Panc1 (cell line): ENCODE measurements around the gene MYH7B. TPM values are rescaled to one million over a fixed set of nuclear protein-coding genes. Genes with fewer than 3 reads are reported as not detected.

Experiments
- ATAC-seq: fragments of 200-7000 bp; cut with Tn5 transposase; 2 replicates; pipeline ENCODE4 v1.9.1; 2020; ENCODE audit warnings: mild to moderate bottlenecking, moderate library complexity
- BruUV-seq: library from RNA; stranded (reverse); fragments of 400-500 nt; replicated peaks from 2 replicates; lab custom pipeline; 2021; lab: Mats Ljungman, UMichigan
- CTCF ChIA-PET: fragments of 300-600 bp; sonication (Branson Sonifier 250); formaldehyde crosslinking; loops from one replicate; lab custom pipeline; 2022; ENCODE audit warnings: antibody characterized with exemption; lab: Charles Lee
- POLR2A ChIA-PET: fragments of 300-600 bp; sonication (Branson Sonifier 250); formaldehyde crosslinking; loops from one replicate; lab custom pipeline; 2022; ENCODE audit warnings: antibody characterized with exemption; lab: Charles Lee
- DNase-seq: peaks from one replicate; pipeline ENCODE4 v3.0.0-alpha.2; 2010; ENCODE audit warnings: low read depth, low spot score
- H3K27ac ChIP-seq: 2 replicates; pipeline ENCODE4 v1.5.1; 2011; ENCODE audit warnings: mild to moderate bottlenecking, low read length, inconsistent platforms
- H3K27me3 ChIP-seq: fragments of 200-500 bp; sonication (Bioruptor generic); 2 replicates; pipeline ENCODE4 v1.6.0; 2014; ENCODE audit warnings: low read length, inconsistent platforms; ENCODE audit not compliant: control insufficient read depth, insufficient read depth
- H3K36me3 ChIP-seq: fragments of 200-500 bp; sonication (Bioruptor generic); 2 replicates; pipeline ENCODE4 v1.5.1; 2014; ENCODE audit warnings: inconsistent platforms, mild to moderate bottlenecking, low read length, moderate library complexity; ENCODE audit not compliant: control insufficient read depth, insufficient read depth
- H3K4me1 ChIP-seq: 2 replicates; pipeline ENCODE4 v1.5.1; 2011; ENCODE audit warnings: inconsistent platforms, mild to moderate bottlenecking, low read length, moderate library complexity; ENCODE audit not compliant: control insufficient read depth, insufficient read depth
- H3K4me3 ChIP-seq, 2 experiments: 2 replicates each; pipeline ENCODE4 v1.5.1; 2011 to 2012; ENCODE audit warnings: low read depth in 2 of 2, low read length in 2 of 2, mild to moderate bottlenecking in 2 of 2, inconsistent platforms in 1 of 2, moderate library complexity in 1 of 2
- H3K9me3 ChIP-seq: fragments of 200-500 bp; sonication (Bioruptor generic); 2 replicates; pipeline ENCODE4 v1.5.1; 2014; ENCODE audit warnings: low read depth, mild to moderate bottlenecking, inconsistent platforms, low read length, moderate library complexity; ENCODE audit not compliant: control insufficient read depth, insufficient read depth
- CTCF ChIP-seq: fragments of 450-650 bp; IDR thresholded peaks from 2 replicates; pipeline ENCODE4 v1.5.1; 2017; ENCODE audit warnings: mild to moderate bottlenecking
- POLR2AphosphoS5 ChIP-seq: IDR thresholded peaks from 2 replicates; pipeline ENCODE4 v1.6.1; 2012; ENCODE audit warnings: mild to moderate bottlenecking, low read depth, low read length, moderate library complexity
- SIN3A ChIP-seq: IDR thresholded peaks from 2 replicates; pipeline ENCODE4 v1.6.1; 2012; ENCODE audit warnings: low read depth, mild to moderate bottlenecking, low read length, moderate library complexity, borderline replicate concordance; ENCODE audit not compliant: insufficient read depth
- TCF7L2 ChIP-seq: IDR thresholded peaks from 2 replicates; pipeline ENCODE4 v1.6.1; 2011; ENCODE audit warnings: mild to moderate bottlenecking, low read depth, low read length, inconsistent platforms
- in situ Hi-C: cut with HindIII; loops from 2 replicates; pipeline ENCODE4 v1.10.0; 2016; ENCODE audit warnings: low sequenced_read_pairs, low pct_unique_long_range_greater_than_20kb
- intact Hi-C: fragments of 100-400 bp; cut with micrococcal nuclease; formaldehyde crosslinking; loops from one replicate; pipeline ENCODE4 v1.10.0; 2022; ENCODE audit not compliant: unreplicated experiment
- total RNA-seq: library from RNA; stranded (reverse); gene quantifications from one replicate; pipeline ENCODE4 v1.2.1, GENCODE V29; 2021; ENCODE audit not compliant: unreplicated experiment
- TF ChIP-seq, protein P1 (sequence below), 2 experiments: IDR thresholded peaks; 2 replicates each; pipeline ENCODE4 v1.6.1; 2011 to 2012; ENCODE audit warnings: low read depth in 2 of 2, control low read depth in 1 of 2, low read length in 1 of 2, mild to moderate bottlenecking in 1 of 2, moderate library complexity in 1 of 2; ENCODE audit not compliant: insufficient read depth in 1 of 2

Gene MYH7B
- total RNA-seq, 1 experiment from 2014 or later = 0.59 TPM

GRCh38 chr20:34989118-34989517, 33.5 kb downstream of the MYH7B start:
- no TSS peak for BruUV-seq
- in situ Hi-C loops = no loop called here
- intact Hi-C loops = no loop called here
- Histone ChIP-seq H3K9me3 (no peaks in the 10 kb centered on the region), H3K4me1 (no peaks in the 10 kb centered on the region), H3K27ac (no peak overlapping the region), H3K4me3 (no peak overlapping the region), H3K27me3 (no peaks in the 10 kb centered on the region), H3K36me3 (no peaks in the 10 kb centered on the region)
- ATAC-seq (no peak), DNase-seq (no peak)
- ChIA-PET CTCF (no interaction called here), POLR2A (no interaction called here)
- TF ChIP-seq TCF7L2 = no peak

DNA sequence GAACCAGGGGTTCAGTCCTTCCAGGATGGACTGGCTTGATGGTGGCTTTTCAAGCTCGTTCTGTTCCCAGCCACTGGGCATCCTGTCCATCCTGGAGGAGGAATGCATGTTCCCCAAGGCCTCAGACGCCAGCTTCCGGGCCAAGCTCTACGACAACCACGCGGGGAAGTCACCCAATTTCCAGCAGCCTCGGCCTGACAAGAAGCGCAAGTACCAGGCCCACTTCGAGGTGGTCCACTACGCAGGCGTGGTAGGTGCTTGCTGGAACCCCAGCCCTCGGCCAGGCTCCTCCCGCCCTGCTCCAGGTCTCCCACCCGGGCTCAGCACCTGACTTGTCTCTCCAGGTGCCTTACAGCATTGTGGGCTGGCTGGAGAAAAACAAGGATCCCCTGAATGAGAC, 34.0 kb downstream of the MYH7B start:
- H3K9me3 ChIP-seq = no peaks in the 10 kb centered on the region
- TF ChIP-seq SIN3A (no peak), POLR2AphosphoS5 (no peak), TCF7L2 (no peak), CTCF (no peak)
- TF ChIP-seq, protein P1, sequence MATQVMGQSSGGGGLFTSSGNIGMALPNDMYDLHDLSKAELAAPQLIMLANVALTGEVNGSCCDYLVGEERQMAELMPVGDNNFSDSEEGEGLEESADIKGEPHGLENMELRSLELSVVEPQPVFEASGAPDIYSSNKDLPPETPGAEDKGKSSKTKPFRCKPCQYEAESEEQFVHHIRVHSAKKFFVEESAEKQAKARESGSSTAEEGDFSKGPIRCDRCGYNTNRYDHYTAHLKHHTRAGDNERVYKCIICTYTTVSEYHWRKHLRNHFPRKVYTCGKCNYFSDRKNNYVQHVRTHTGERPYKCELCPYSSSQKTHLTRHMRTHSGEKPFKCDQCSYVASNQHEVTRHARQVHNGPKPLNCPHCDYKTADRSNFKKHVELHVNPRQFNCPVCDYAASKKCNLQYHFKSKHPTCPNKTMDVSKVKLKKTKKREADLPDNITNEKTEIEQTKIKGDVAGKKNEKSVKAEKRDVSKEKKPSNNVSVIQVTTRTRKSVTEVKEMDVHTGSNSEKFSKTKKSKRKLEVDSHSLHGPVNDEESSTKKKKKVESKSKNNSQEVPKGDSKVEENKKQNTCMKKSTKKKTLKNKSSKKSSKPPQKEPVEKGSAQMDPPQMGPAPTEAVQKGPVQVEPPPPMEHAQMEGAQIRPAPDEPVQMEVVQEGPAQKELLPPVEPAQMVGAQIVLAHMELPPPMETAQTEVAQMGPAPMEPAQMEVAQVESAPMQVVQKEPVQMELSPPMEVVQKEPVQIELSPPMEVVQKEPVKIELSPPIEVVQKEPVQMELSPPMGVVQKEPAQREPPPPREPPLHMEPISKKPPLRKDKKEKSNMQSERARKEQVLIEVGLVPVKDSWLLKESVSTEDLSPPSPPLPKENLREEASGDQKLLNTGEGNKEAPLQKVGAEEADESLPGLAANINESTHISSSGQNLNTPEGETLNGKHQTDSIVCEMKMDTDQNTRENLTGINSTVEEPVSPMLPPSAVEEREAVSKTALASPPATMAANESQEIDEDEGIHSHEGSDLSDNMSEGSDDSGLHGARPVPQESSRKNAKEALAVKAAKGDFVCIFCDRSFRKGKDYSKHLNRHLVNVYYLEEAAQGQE (IDR thresholded peaks at IDR 0.05; ENCODE audit: insufficient read depth in 1 of 2, low read depth in 2 of 2, low read length in 1 of 2) = no peak
- no peaks in the 10 kb centered on the region for H3K27me3 ChIP-seq
- H3K27ac ChIP-seq = no peak overlapping the region
- ChIA-PET POLR2A (no interaction called here), CTCF (no interaction called here)
- H3K36me3 ChIP-seq = no peaks in the 10 kb centered on the region
- DNase-seq (no peak), ATAC-seq (no peak)
- no peak overlapping the region for H3K4me3 ChIP-seq
- intact Hi-C loops (no loop called here), in situ Hi-C loops (no loop called here)
- BruUV-seq = no TSS peak
- no peaks in the 10 kb centered on the region for H3K4me1 ChIP-seq

GRCh38 chr20:34990231-34990630, 34.6 kb downstream of the MYH7B start:
- no peaks in the 10 kb centered on the region for H3K9me3 ChIP-seq
- no peaks in the 10 kb centered on the region for H3K36me3 ChIP-seq
- in situ Hi-C loops (no loop called here), intact Hi-C loops (no loop called here)
- TF ChIP-seq SIN3A (no peak), CTCF (no peak), POLR2AphosphoS5 (no peak), TCF7L2 (no peak)
- TF ChIP-seq, protein P1 (IDR thresholded peaks at IDR 0.05; ENCODE audit: insufficient read depth in 1 of 2, low read depth in 2 of 2, low read length in 1 of 2) = no peak
- ATAC-seq (no peak), DNase-seq (no peak)
- H3K27me3 ChIP-seq = no peaks in the 10 kb centered on the region
- H3K4me3 ChIP-seq = no peak overlapping the region
- ChIA-PET POLR2A (no interaction called here), CTCF (no interaction called here)
- no peaks in the 10 kb centered on the region for H3K4me1 ChIP-seq
- BruUV-seq = no TSS peak
- no peak overlapping the region for H3K27ac ChIP-seq
